Liver (tissue), 9 donors: ENCODE measurements around the gene BLM. TPM values are rescaled to one million over a fixed set of nuclear protein-coding genes. Genes with fewer than 3 reads are reported as not detected.
"Not testable (repeated sequence)": the region's sequence is repeated elsewhere in the genome, so short reads cannot be mapped to it uniquely, and the experiment has no call there.

Experiments used
- DNase-seq: peaks from one replicate; pipeline ENCODE4 v3.0.0-alpha.2; 2017; ENCODE audit warnings: low spot score
- H3K27ac ChIP-seq, 2 donors: one replicate each; pipeline ENCODE4 v1.7.0; 2013; ENCODE audit warnings: inconsistent platforms in 2 of 2, low read length in 2 of 2, control low read depth in 1 of 2, low read depth in 1 of 2, mild to moderate bottlenecking in 1 of 2
- H3K27me3 ChIP-seq, 4 donors: one replicate each; pipeline versions ENCODE4 v1.6.1 to v1.7.0; 2013; ENCODE audit warnings: low read length in 3 of 4, inconsistent platforms in 1 of 4, mild to moderate bottlenecking in 1 of 4, moderate library complexity in 1 of 4; ENCODE audit not compliant: control insufficient read depth in 4 of 4, insufficient read depth in 4 of 4
- H3K36me3 ChIP-seq, 4 donors: one replicate each; pipeline versions ENCODE4 v1.6.1 to v1.7.0; 2013; ENCODE audit warnings: low read length in 3 of 4, mild to moderate bottlenecking in 3 of 4, low read depth in 1 of 4, moderate library complexity in 1 of 4; ENCODE audit not compliant: control insufficient read depth in 4 of 4, insufficient read depth in 3 of 4
- H3K4me1 ChIP-seq, 4 donors: one replicate each; pipeline versions ENCODE4 v1.6.1 to v1.7.0; 2013; ENCODE audit warnings: low read length in 3 of 4, mild to moderate bottlenecking in 3 of 4, moderate library complexity in 1 of 4; ENCODE audit not compliant: control insufficient read depth in 4 of 4, insufficient read depth in 4 of 4
- H3K4me3 ChIP-seq, 3 donors: one replicate each; pipeline versions ENCODE4 v1.6.1 to v1.7.0; 2013; ENCODE audit warnings: low read length in 3 of 3, control low read depth in 1 of 3, low read depth in 1 of 3, mild to moderate bottlenecking in 1 of 3
- H3K9ac ChIP-seq, 2 donors: one replicate each; pipeline ENCODE4 v1.7.0; 2013; ENCODE audit warnings: low read length in 2 of 2, mild to moderate bottlenecking in 2 of 2, moderate library complexity in 2 of 2, control low read depth in 1 of 2, low read depth in 1 of 2
- H3K9me3 ChIP-seq, 4 donors: one replicate each; pipeline versions ENCODE4 v1.6.1 to v1.7.0; 2013; ENCODE audit warnings: low read length in 3 of 4; ENCODE audit not compliant: control insufficient read depth in 4 of 4
- EGR1 ChIP-seq, 2 donors: IDR thresholded peaks; 2 replicates each; pipeline ENCODE4 v1.6.1; 2016 to 2018; ENCODE audit warnings: antibody characterized with exemption in 2 of 2, low read depth in 2 of 2
- FOXA1 ChIP-seq: IDR thresholded peaks from 2 replicates; pipeline ENCODE4 v1.6.1; 2016; ENCODE audit warnings: antibody characterized with exemption
- FOXA2 ChIP-seq: IDR thresholded peaks from 2 replicates; pipeline ENCODE4 v1.6.1; 2016; ENCODE audit warnings: antibody characterized with exemption
- GABPA ChIP-seq, 2 donors: IDR thresholded peaks in 1 of 2; conservative IDR thresholded peaks in 1 of 2; 2 replicates each; pipeline ENCODE4 v1.6.1; 2016; ENCODE audit warnings: antibody characterized with exemption in 2 of 2, mild to moderate bottlenecking in 1 of 2, moderate library complexity in 1 of 2
- HNF4G ChIP-seq: IDR thresholded peaks from 2 replicates; pipeline ENCODE4 v1.6.1; 2016; ENCODE audit warnings: antibody characterized with exemption
- JUND ChIP-seq, 2 donors: IDR thresholded peaks; 2 replicates each; pipeline ENCODE4 v1.6.1; 2016; ENCODE audit warnings: antibody characterized with exemption in 2 of 2
- MAX ChIP-seq: IDR thresholded peaks from 2 replicates; pipeline ENCODE4 v1.6.1; 2016; ENCODE audit warnings: antibody characterized with exemption
- RAD21 ChIP-seq, 2 donors: IDR thresholded peaks; 2 replicates each; pipeline ENCODE4 v1.6.1; 2016; ENCODE audit warnings: antibody characterized with exemption in 2 of 2, mild to moderate bottlenecking in 2 of 2
- REST ChIP-seq: IDR thresholded peaks from 2 replicates; pipeline ENCODE4 v1.6.1; 2016; ENCODE audit warnings: antibody characterized with exemption, mild to moderate bottlenecking
- RXRA ChIP-seq, 2 donors: IDR thresholded peaks; 2 replicates each; pipeline ENCODE4 v1.6.1; 2017 to 2018; ENCODE audit warnings: antibody characterized with exemption in 2 of 2, mild to moderate bottlenecking in 1 of 2
- SP1 ChIP-seq: IDR thresholded peaks from 2 replicates; pipeline ENCODE4 v1.6.1; 2018; ENCODE audit warnings: antibody characterized with exemption, mild to moderate bottlenecking
- TAF1 ChIP-seq: conservative IDR thresholded peaks from 2 replicates; pipeline ENCODE4 v1.6.1; 2016; ENCODE audit warnings: antibody characterized with exemption, mild to moderate bottlenecking
- YY1 ChIP-seq: IDR thresholded peaks from 2 replicates; pipeline ENCODE4 v1.6.1; 2016; ENCODE audit warnings: antibody characterized with exemption, mild to moderate bottlenecking
- WGBS: extraction: QIAGEN DNeasy Blood & Tissue Kit; methylation state at CpG from one replicate; pipeline ENCODE4 v1.1.7; 2013; 5-methylcytosine and 5-hydroxymethylcytosine counted together
- polyA plus RNA-seq, 2 donors: library from polyadenylated mRNA; stranded (reverse) in 1 of 2; unstranded in 1 of 2; fragments of 200-250 nt in 1 of 2; fragments of >200 nt in 1 of 2; fragmentation: Nextera tagmentation in 1 of 2; extraction: Ambion mirVana in 1 of 2; gene quantifications; one replicate each; pipeline versions ENCODE4 v1.2.1 to v1.2.3, GENCODE V29; 2013 to 2015
- total RNA-seq, 2 donors: library from RNA; depleted of rRNA; stranded (reverse); fragments of >200 nt; gene quantifications; one replicate each; pipeline ENCODE4 v1.2.3, GENCODE V29; 2014
- TF ChIP-seq, protein P1 (sequence below): IDR thresholded peaks from 2 replicates; pipeline ENCODE4 v1.6.1; 2016; ENCODE audit warnings: antibody characterized with exemption
- TF ChIP-seq, protein P2 (sequence below): fragments of 150-350 bp; IDR thresholded peaks from 2 replicates; pipeline ENCODE4 v1.5.1; 2017; ENCODE audit warnings: improper control_type of control experiment, low read depth, low read length; ENCODE audit not compliant: missing input control
- donor health status: healthy.
- donor health status: healthy.
- donor health status: healthy.
- donor health status: healthy.
- donor health status: healthy.

Gene BLM
- total and polyA plus RNA-seq, 4 donors: 0.33 to 15.1 (median 0.41) TPM

DNA sequence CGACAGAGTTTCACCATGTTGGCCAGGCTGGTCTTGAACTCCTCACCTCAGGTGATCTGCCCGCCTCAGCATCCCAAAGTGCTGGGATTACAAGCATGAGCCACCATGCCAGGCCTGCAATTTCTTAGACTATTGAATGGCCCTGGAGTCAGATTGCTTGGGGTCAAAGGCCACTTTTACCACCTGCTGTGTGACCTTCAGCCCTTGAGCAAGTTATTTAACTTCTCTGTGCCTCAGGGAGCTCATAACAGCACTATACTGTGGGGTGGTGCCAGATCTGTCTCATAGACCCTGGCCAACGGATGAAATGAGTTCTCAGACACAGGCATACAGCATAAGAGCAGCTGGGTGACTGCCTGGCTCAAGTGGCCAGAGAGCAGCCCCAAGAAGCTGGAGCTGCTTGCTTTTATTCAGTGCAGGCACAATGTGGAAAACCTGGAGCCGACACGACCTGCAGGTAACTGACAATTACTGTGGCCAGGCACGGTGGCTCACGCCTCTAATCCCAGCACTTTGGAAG, 106.4 kb downstream of the BLM start:
- 86% methylated on average over 7 of the region's 7 CpGs for WGBS

GRCh38 chr15:90825115-90825899, 108.2 kb downstream of the BLM start:
- not testable (repeated sequence) for DNase-seq, H3K9ac ChIP-seq, H3K27ac ChIP-seq, H3K27me3 ChIP-seq, H3K4me1 ChIP-seq, H3K4me3 ChIP-seq, H3K36me3 ChIP-seq, H3K9me3 ChIP-seq
- 98% methylated on average over 49 of the region's 49 CpGs for WGBS

More for the DNA sequence above, 106.4 kb downstream of the BLM start:
- TF ChIP-seq YY1: no peak
- TF ChIP-seq EGR1 (IDR thresholded peaks at IDR 0.05; ENCODE audit: low read depth in 2 of 2): no peak
- no peak for TF ChIP-seq RAD21 (IDR thresholded peaks at IDR 0.05)
- no peak for TF ChIP-seq SP1
- no peak for TF ChIP-seq REST
- TF ChIP-seq, protein P1, sequence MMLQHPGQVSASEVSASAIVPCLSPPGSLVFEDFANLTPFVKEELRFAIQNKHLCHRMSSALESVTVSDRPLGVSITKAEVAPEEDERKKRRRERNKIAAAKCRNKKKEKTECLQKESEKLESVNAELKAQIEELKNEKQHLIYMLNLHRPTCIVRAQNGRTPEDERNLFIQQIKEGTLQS: no peak
- TF ChIP-seq, protein P2, sequence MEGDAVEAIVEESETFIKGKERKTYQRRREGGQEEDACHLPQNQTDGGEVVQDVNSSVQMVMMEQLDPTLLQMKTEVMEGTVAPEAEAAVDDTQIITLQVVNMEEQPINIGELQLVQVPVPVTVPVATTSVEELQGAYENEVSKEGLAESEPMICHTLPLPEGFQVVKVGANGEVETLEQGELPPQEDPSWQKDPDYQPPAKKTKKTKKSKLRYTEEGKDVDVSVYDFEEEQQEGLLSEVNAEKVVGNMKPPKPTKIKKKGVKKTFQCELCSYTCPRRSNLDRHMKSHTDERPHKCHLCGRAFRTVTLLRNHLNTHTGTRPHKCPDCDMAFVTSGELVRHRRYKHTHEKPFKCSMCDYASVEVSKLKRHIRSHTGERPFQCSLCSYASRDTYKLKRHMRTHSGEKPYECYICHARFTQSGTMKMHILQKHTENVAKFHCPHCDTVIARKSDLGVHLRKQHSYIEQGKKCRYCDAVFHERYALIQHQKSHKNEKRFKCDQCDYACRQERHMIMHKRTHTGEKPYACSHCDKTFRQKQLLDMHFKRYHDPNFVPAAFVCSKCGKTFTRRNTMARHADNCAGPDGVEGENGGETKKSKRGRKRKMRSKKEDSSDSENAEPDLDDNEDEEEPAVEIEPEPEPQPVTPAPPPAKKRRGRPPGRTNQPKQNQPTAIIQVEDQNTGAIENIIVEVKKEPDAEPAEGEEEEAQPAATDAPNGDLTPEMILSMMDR: no peak
- no peak for TF ChIP-seq FOXA2
- no peak for TF ChIP-seq TAF1
- TF ChIP-seq HNF4G: no peak
- no peak for TF ChIP-seq MAX
- TF ChIP-seq JUND (IDR thresholded peaks at IDR 0.05): no peak
- no peak for TF ChIP-seq FOXA1
- no peak for TF ChIP-seq GABPA (IDR thresholded peaks at IDR 0.05 in 1 of 2, conservative IDR thresholded peaks at IDR 0.05 in 1 of 2)
- no peak for TF ChIP-seq RXRA (IDR thresholded peaks at IDR 0.05)
- H3K9me3 ChIP-seq: no peaks in the 10 kb centered on the region
- H3K27me3 ChIP-seq: no peaks in the 10 kb centered on the region
- no peaks in the 10 kb centered on the region for H3K36me3 ChIP-seq
- no peak overlapping the region for H3K9ac ChIP-seq
- H3K4me3 ChIP-seq: no peak overlapping the region
- no peak for DNase-seq
- H3K27ac ChIP-seq: no peak overlapping the region
- no peaks in the 10 kb centered on the region for H3K4me1 ChIP-seq

DNA sequence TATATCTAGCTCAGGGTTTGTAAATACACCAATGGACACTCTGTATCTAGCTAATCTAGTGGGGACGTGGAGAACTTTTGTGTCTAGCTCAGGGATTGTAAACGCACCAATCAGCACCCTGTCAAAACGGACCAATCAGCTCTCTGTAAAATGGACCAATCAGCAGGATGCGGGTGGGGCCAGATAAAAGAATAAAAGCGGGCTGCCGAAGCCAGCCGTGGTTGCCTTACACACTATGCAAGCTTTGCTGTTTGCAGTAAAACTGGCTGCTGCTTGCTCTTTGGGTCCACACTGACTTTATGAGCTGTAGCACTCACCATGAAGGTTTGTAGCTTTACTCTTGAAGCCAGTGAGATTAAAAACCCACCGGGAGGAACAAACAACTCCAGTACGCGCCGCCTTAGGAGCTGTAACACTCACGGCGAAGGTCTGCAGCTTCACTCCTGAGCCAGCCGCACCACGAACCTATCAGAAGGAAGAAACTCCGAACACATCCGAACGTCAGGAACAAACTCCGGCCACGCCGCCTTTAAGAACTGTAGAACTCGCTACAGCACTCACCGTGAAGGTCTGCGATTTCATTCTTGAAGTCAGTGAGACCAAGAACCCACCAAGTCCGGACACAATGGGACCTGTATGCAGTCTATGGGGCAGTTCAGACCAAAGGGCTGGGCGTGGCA, 109.2 kb downstream of the BLM start:
- not testable (repeated sequence) for H3K27ac ChIP-seq, H3K9ac ChIP-seq, H3K27me3 ChIP-seq, DNase-seq, H3K4me1 ChIP-seq, H3K4me3 ChIP-seq, H3K9me3 ChIP-seq, H3K36me3 ChIP-seq
- 93% methylated on average over 26 of the region's 26 CpGs for WGBS
